Mesenchymal stem cell (in vitro differentiated cells and primary cell): ENCODE data around the gene RAD51B.

Experiments used
- DNase-seq: peaks from one replicate; pipeline ENCODE4 v3.0.0-alpha.2; 2013
- H2AFZ ChIP-seq: one replicate; pipeline ENCODE4 v1.6.1; 2013; ENCODE audit warnings: low read depth, mild to moderate bottlenecking, control low read depth, inconsistent platforms, low read length, moderate library complexity
- H2AK5ac ChIP-seq: 2 replicates; pipeline ENCODE4 v1.6.1; 2013; ENCODE audit warnings: low read length, moderate library complexity, mild to moderate bottlenecking, inconsistent platforms; ENCODE audit not compliant: severe bottlenecking
- H2BK120ac ChIP-seq: one replicate; pipeline ENCODE4 v1.6.1; 2013; ENCODE audit warnings: low read depth, mild to moderate bottlenecking, inconsistent platforms, low read length, moderate library complexity
- H2BK12ac ChIP-seq, 2 experiments: one replicate each; pipeline ENCODE4 v1.6.1; 2013; ENCODE audit warnings: inconsistent platforms in 2 of 2, low read length in 2 of 2, mild to moderate bottlenecking in 2 of 2, moderate library complexity in 2 of 2, control low read depth in 1 of 2
- H2BK15ac ChIP-seq: one replicate; pipeline ENCODE4 v1.6.1; 2013; ENCODE audit warnings: mild to moderate bottlenecking, low read depth, inconsistent platforms; ENCODE audit not compliant: poor library complexity, severe bottlenecking
- H2BK5ac ChIP-seq: 2 replicates; pipeline ENCODE4 v1.6.1; 2013; ENCODE audit warnings: low read depth, mild to moderate bottlenecking, low read length, control low read depth, inconsistent platforms; ENCODE audit not compliant: poor library complexity, severe bottlenecking
- H3K14ac ChIP-seq, 2 experiments: one replicate each; pipeline ENCODE4 v1.6.1; 2013; ENCODE audit warnings: inconsistent platforms in 2 of 2, low read length in 2 of 2, control low read depth in 1 of 2, mild to moderate bottlenecking in 1 of 2, moderate library complexity in 1 of 2
- H3K18ac ChIP-seq, 2 experiments: one replicate each; pipeline ENCODE4 v1.6.1; 2013; ENCODE audit warnings: inconsistent platforms in 2 of 2, low read length in 2 of 2, control low read depth in 1 of 2, low read depth in 1 of 2, mild to moderate bottlenecking in 1 of 2
- H3K23ac ChIP-seq, 2 experiments: one replicate each; pipeline ENCODE4 v1.6.1; 2013; ENCODE audit warnings: inconsistent platforms in 2 of 2, low read length in 2 of 2, mild to moderate bottlenecking in 2 of 2, moderate library complexity in 2 of 2, control low read depth in 1 of 2
- H3K27ac ChIP-seq: 2 replicates; pipeline ENCODE4 v1.5.1; 2013; ENCODE audit warnings: mild to moderate bottlenecking, moderate library complexity, low read length, control low read depth, inconsistent platforms; ENCODE audit not compliant: poor library complexity, severe bottlenecking
- H3K27me3 ChIP-seq, 2 experiments: 2 replicates each; pipeline versions ENCODE4 v1.6.1 to v1.7.0; 2013; ENCODE audit warnings: low read length in 2 of 2, mild to moderate bottlenecking in 2 of 2, moderate library complexity in 2 of 2, control low read depth in 1 of 2, inconsistent platforms in 1 of 2; ENCODE audit not compliant: control insufficient read depth in 1 of 2, insufficient read depth in 1 of 2
- H3K36me3 ChIP-seq, 2 experiments: 2 replicates each; pipeline versions ENCODE4 v1.6.1 to v1.7.0; 2013; ENCODE audit warnings: low read length in 2 of 2, control low read depth in 1 of 2, inconsistent platforms in 1 of 2, low read depth in 1 of 2, mild to moderate bottlenecking in 1 of 2; ENCODE audit not compliant: insufficient read depth in 2 of 2, control insufficient read depth in 1 of 2
- H3K4ac ChIP-seq, 2 experiments: one replicate each; pipeline ENCODE4 v1.6.1; 2013; ENCODE audit warnings: inconsistent platforms in 2 of 2, low read length in 2 of 2, mild to moderate bottlenecking in 2 of 2, moderate library complexity in 2 of 2, control low read depth in 1 of 2, low read depth in 1 of 2
- H3K4me1 ChIP-seq: 2 replicates; pipeline ENCODE4 v1.6.1; 2013; ENCODE audit warnings: low read depth, low read length, control low read depth; ENCODE audit not compliant: control insufficient read depth, insufficient read depth
- H3K4me2 ChIP-seq: 2 replicates; pipeline ENCODE4 v1.6.1; 2013; ENCODE audit warnings: low read length, mild to moderate bottlenecking, inconsistent platforms; ENCODE audit not compliant: poor library complexity, severe bottlenecking
- H3K4me3 ChIP-seq, 2 experiments: 2 replicates each; pipeline versions ENCODE4 v1.5.1 to v1.7.0; 2013; ENCODE audit warnings: low read length in 2 of 2, mild to moderate bottlenecking in 2 of 2, control low read depth in 1 of 2, low read depth in 1 of 2; ENCODE audit not compliant: insufficient read depth in 1 of 2
- H3K79me1 ChIP-seq: replicated peaks from 2 replicates; pipeline ENCODE4 v1.6.1; 2013; ENCODE audit warnings: mild to moderate bottlenecking, control low read depth, low read length, inconsistent platforms; ENCODE audit not compliant: poor library complexity, severe bottlenecking
- H3K9ac ChIP-seq: 2 replicates; pipeline ENCODE4 v1.7.0; 2013; ENCODE audit warnings: mild to moderate bottlenecking, low read length, moderate library complexity
- H3K9me3 ChIP-seq: 2 replicates; pipeline ENCODE4 v1.7.0; 2013; ENCODE audit warnings: mild to moderate bottlenecking, low read length; ENCODE audit not compliant: control insufficient read depth
- H4K8ac ChIP-seq: one replicate; pipeline ENCODE4 v1.6.1; 2013; ENCODE audit warnings: inconsistent platforms, mild to moderate bottlenecking, low read length, moderate library complexity
- H4K91ac ChIP-seq: one replicate; pipeline ENCODE4 v1.6.1; 2013; ENCODE audit warnings: mild to moderate bottlenecking, low read length, inconsistent platforms
- WGBS: methylation state at CpG from one replicate; pipeline ENCODE4 v1.1.7; 2013; ENCODE audit warnings: mixed read lengths; 5-methylcytosine and 5-hydroxymethylcytosine counted together

The RAD51B gene

GRCh38 chr14:68512088-68512487, 692.5 kb downstream of the RAD51B start:
- peak overlapping the region; percentile 38 to 46 for H2BK12ac ChIP-seq
- H3K9me3 ChIP-seq = no peaks in the 10 kb centered on the region
- no peak overlapping the region for H2BK5ac ChIP-seq
- H3K36me3 ChIP-seq = no peaks in the 10 kb centered on the region
- no peak overlapping the region for H3K27ac ChIP-seq
- peak overlapping the region in 1 of 2 experiments; percentile 34 for H3K4ac ChIP-seq
- H3K9ac ChIP-seq = peak overlapping the region; percentile 74
- no peaks in the 10 kb centered on the region for H3K27me3 ChIP-seq
- no peak overlapping the region for H4K8ac ChIP-seq
- peak overlapping the region; percentile 29 for H2BK120ac ChIP-seq
- H3K23ac ChIP-seq = no peak overlapping the region
- H3K4me2 ChIP-seq = no peak overlapping the region
- no peak overlapping the region for H2AFZ ChIP-seq
- H3K79me1 ChIP-seq = no peaks in the 10 kb centered on the region
- H3K4me1 ChIP-seq = no peaks in the 10 kb centered on the region
- no peak overlapping the region for H2AK5ac ChIP-seq
- H2BK15ac ChIP-seq = no peak overlapping the region
- peak; percentile 28 for DNase-seq
- peak overlapping the region in 1 of 2 experiments; percentile 62 for H3K18ac ChIP-seq
- WGBS = 61% methylated on average over 6 of the region's 6 CpGs
- H3K4me3 ChIP-seq = no peak overlapping the region
- H3K14ac ChIP-seq = no peak overlapping the region
- peak overlapping the region; percentile 1 for H4K91ac ChIP-seq

- Histone ChIP-seq H3K9ac (peak overlapping the region; percentile 74), H3K4me3 (no peak overlapping the region)
- 100% methylated on average over 1 of the region's 2 CpGs for WGBS
Observed at GRCh38 chr14:68513137-68513536, 693.6 kb downstream of the RAD51B start.

GRCh38 chr14:68513838-68514607, 694.4 kb downstream of the RAD51B start:
- Histone ChIP-seq H3K9me3 (no peaks in the 10 kb centered on the region), H3K79me1 (no peaks in the 10 kb centered on the region), H3K27me3 (no peaks in the 10 kb centered on the region), H2BK15ac (no peak overlapping the region), H3K14ac (no peak overlapping the region), H3K23ac (no peak overlapping the region), H3K27ac (no peak overlapping the region), H4K8ac (no peak overlapping the region), H3K9ac (no peak overlapping the region), H3K18ac (peak overlapping the region; percentile 29 to 37), H3K4me3 (no peak overlapping the region), H2BK5ac (no peak overlapping the region), H2AK5ac (no peak overlapping the region), H2BK120ac (peak overlapping the region; percentile 21), H3K4me1 (peaks cover 5% of the 10 kb centered on the region), H4K91ac (peak overlapping the region; percentile 64), H3K36me3 (no peaks in the 10 kb centered on the region), H3K4me2 (no peak overlapping the region), H2BK12ac (peak overlapping the region; percentile 67 to 93), H3K4ac (no peak overlapping the region), H2AFZ (no peak overlapping the region)
- peak; percentile 45 for DNase-seq
- WGBS = 95% methylated on average over 11 of the region's 12 CpGs

More at GRCh38 chr14:68513137-68513536, 693.6 kb downstream of the RAD51B start:
- Histone ChIP-seq H3K79me1 (no peaks in the 10 kb centered on the region), H3K14ac (no peak overlapping the region), H2AFZ (no peak overlapping the region), H3K4me2 (no peak overlapping the region), H3K4me1 (peaks cover under 1% of the 10 kb centered on the region), H2BK12ac (peak overlapping the region; percentile 93 to 99), H3K23ac (no peak overlapping the region), H4K8ac (peak overlapping the region; percentile 59), H3K9me3 (no peaks in the 10 kb centered on the region), H2BK5ac (no peak overlapping the region), H2BK15ac (peak overlapping the region; percentile 56), H3K4ac (peak overlapping the region; percentile 37 to 69), H2BK120ac (peak overlapping the region; percentile 68), H3K27me3 (no peaks in the 10 kb centered on the region), H3K27ac (no peak overlapping the region), H2AK5ac (no peak overlapping the region), H4K91ac (peak overlapping the region; percentile 90), H3K36me3 (no peaks in the 10 kb centered on the region), H3K18ac (peak overlapping the region; percentile 1 to 98)
- DNase-seq = no peak

DNA sequence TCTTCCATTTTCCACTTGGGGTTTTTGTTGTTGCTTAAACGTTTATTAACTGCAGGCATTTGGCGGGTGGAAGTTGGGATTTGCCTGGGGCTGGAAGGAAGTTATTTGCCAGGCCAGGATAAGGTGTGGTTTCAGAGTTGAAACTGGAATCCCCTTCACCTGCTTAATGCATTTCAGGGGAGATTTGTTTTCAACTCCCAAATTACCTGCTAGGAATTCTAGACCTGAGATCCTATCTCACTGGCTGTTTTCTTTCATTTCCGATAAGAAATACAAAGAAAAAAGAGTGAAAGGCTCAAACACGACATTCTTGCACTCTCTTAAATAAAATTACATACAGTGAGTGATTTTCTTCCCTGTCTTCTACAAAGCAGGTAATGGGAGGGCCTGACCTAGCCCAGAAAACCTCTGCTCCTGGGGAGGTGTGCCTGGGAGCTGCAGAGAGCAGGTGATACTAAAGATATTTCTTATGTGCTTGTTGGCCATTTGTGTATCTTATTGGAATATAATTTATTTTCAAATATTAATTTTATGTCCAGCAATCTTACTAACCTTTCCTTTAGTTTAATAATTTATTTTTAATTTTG, 695.1 kb downstream of the RAD51B start:
- no peak overlapping the region for H3K18ac ChIP-seq
- peak overlapping the region; percentile 21 for H2BK120ac ChIP-seq
- H2BK5ac ChIP-seq = no peak overlapping the region
- H4K91ac ChIP-seq = no peak overlapping the region
- H3K9me3 ChIP-seq = no peaks in the 10 kb centered on the region
- H3K4me2 ChIP-seq = no peak overlapping the region
- H2BK12ac ChIP-seq = no peak overlapping the region
- no peak overlapping the region for H3K23ac ChIP-seq
- H3K9ac ChIP-seq = no peak overlapping the region
- no peak overlapping the region for H3K14ac ChIP-seq
- 100% methylated on average over 2 of the region's 4 CpGs for WGBS
- DNase-seq = no peak
- H2AFZ ChIP-seq = no peak overlapping the region
- H3K79me1 ChIP-seq = no peaks in the 10 kb centered on the region
- no peak overlapping the region for H3K4me3 ChIP-seq
- H3K27me3 ChIP-seq = no peaks in the 10 kb centered on the region
- no peaks in the 10 kb centered on the region for H3K36me3 ChIP-seq
- no peak overlapping the region for H3K27ac ChIP-seq
- H3K4me1 ChIP-seq = peaks cover 5% of the 10 kb centered on the region
- H2BK15ac ChIP-seq = no peak overlapping the region
- H2AK5ac ChIP-seq = no peak overlapping the region
- H4K8ac ChIP-seq = no peak overlapping the region
- H3K4ac ChIP-seq = no peak overlapping the region
